Esophagus muscularis mucosa (tissue), 4 donors: ENCODE measurements around the gene ANXA2. TPM values are rescaled to one million over a fixed set of nuclear protein-coding genes. Genes with fewer than 3 reads are reported as not detected.
A peak's percentile ranks its signal among the peaks of the same experiment; 100 is the strongest.

Experiments used
- DNase-seq: peaks from one replicate; pipeline ENCODE4 v3.0.0-alpha.2; 2017; ENCODE audit errors: extremely low spot score
- H3K27ac ChIP-seq, 4 donors: fragments of 200-600 bp; sonication (generic); replicated peaks in 1 of 4; 1 replicate in 3 of 4; 2 replicates in 1 of 4; pipeline ENCODE4 v1.5.1; 2016 to 2019; ENCODE audit warnings: mild to moderate bottlenecking in 1 of 4
- H3K27me3 ChIP-seq, 4 donors: fragments of 200-600 bp; sonication (generic); one replicate each; pipeline versions ENCODE4 v1.5.1 to v1.6.0; 2016 to 2019
- H3K36me3 ChIP-seq, 4 donors: fragments of 200-600 bp; sonication (generic); one replicate each; pipeline ENCODE4 v1.5.1; 2016 to 2019
- H3K4me1 ChIP-seq, 4 donors: fragments of 200-600 bp; sonication (generic); one replicate each; pipeline ENCODE4 v1.5.1; 2016 to 2019
- H3K4me3 ChIP-seq, 4 donors: fragments of 200-600 bp; sonication (generic); 1 replicate in 2 of 4; 2 replicates in 2 of 4; pipeline ENCODE4 v1.5.1; 2016 to 2019; ENCODE audit warnings: mild to moderate bottlenecking in 4 of 4, moderate library complexity in 1 of 4
- H3K9me3 ChIP-seq, 4 donors: fragments of 200-600 bp; sonication (generic); 1 replicate in 3 of 4; 2 replicates in 1 of 4; pipeline ENCODE4 v1.5.1; 2016 to 2019
- EP300 ChIP-seq: sonication (generic); formaldehyde crosslinking; IDR thresholded peaks from one replicate; pipeline ENCODE4 v1.6.1; 2017; ENCODE audit warnings: antibody characterized with exemption
- POLR2A ChIP-seq: fragments of 450-650 bp; IDR thresholded peaks from one replicate; pipeline ENCODE4 v1.6.1; 2017; ENCODE audit warnings: antibody characterized with exemption, moderate library complexity, mild to moderate bottlenecking, low read depth
- POLR2AphosphoS5 ChIP-seq, 2 donors: sonication (generic); formaldehyde crosslinking; IDR thresholded peaks; one replicate each; pipeline ENCODE4 v1.6.1; 2017; ENCODE audit warnings: antibody characterized with exemption in 2 of 2
- WGBS: methylation state at CpG from one replicate; pipeline ENCODE4 v1.1.5; 2018; 5-methylcytosine and 5-hydroxymethylcytosine counted together
- intact Hi-C: fragments of 100-400 bp; cut with DNase I; formaldehyde crosslinking; loops from one replicate; pipeline ENCODE4 v1.15.1; 2023
- total RNA-seq, 4 donors: library from RNA; depleted of rRNA; stranded (reverse); fragments of >200 nt; gene quantifications; one replicate each; pipeline versions ENCODE4 v1.1.0 to v1.2.1, GENCODE V29; 2016
- TF ChIP-seq, protein P1 (sequence below), 3 experiments: fragments of 200-600 bp in 2 of 3; fragments of 450-650 bp in 1 of 3; sonication (generic) in 2 of 3; IDR thresholded peaks; one replicate each; pipeline ENCODE4 v1.5.1; 2017 to 2019; ENCODE audit warnings: antibody characterized with exemption in 3 of 3, mild to moderate bottlenecking in 2 of 3, moderate library complexity in 1 of 3

Gene ANXA2
- total RNA-seq, 4 donors from 2014 or later = 333 to 606 (median 406) TPM

DNA sequence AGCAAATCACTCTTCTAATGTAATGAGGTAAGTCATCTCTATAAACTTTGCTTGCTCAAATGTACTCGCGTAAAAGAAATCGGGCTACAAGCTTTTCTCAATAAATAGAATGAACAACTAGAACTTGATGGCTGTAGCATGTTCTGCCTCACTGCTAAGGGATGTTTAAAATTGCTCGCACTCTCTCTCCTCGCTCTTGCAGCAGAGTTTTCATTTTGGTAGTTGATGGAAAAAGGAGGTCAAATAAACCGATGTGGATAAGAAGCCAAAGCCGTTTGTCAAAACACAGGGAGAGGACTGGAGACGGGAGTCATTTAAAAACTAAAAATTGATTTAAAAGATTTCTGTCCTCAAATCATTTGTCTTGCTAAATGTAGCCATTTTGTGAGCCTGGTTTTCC is 53.3 kb downstream of the ANXA2 start:
- Histone ChIP-seq H3K27me3 (no peaks in the 10 kb centered on the region), H3K4me3 (no peak overlapping the region), H3K36me3 (peaks cover 34 to 52% (median 39%) of the 10 kb centered on the region in 4 donors), H3K27ac (no peak overlapping the region), H3K9me3 (no peaks in the 10 kb centered on the region), H3K4me1 (peaks cover 0 to 6% (median 0%) of the 10 kb centered on the region in 4 donors)
- TF ChIP-seq EP300 = no peak
- TF ChIP-seq POLR2A = no peak
- no peak for TF ChIP-seq POLR2AphosphoS5 (IDR thresholded peaks at IDR 0.05)
- TF ChIP-seq, protein P1, sequence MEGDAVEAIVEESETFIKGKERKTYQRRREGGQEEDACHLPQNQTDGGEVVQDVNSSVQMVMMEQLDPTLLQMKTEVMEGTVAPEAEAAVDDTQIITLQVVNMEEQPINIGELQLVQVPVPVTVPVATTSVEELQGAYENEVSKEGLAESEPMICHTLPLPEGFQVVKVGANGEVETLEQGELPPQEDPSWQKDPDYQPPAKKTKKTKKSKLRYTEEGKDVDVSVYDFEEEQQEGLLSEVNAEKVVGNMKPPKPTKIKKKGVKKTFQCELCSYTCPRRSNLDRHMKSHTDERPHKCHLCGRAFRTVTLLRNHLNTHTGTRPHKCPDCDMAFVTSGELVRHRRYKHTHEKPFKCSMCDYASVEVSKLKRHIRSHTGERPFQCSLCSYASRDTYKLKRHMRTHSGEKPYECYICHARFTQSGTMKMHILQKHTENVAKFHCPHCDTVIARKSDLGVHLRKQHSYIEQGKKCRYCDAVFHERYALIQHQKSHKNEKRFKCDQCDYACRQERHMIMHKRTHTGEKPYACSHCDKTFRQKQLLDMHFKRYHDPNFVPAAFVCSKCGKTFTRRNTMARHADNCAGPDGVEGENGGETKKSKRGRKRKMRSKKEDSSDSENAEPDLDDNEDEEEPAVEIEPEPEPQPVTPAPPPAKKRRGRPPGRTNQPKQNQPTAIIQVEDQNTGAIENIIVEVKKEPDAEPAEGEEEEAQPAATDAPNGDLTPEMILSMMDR (IDR thresholded peaks at IDR 0.05) = no peak
- intact Hi-C loops = no loop called here
- DNase-seq = no peak
- 61% methylated on average over 8 of the region's 8 CpGs for WGBS

DNA sequence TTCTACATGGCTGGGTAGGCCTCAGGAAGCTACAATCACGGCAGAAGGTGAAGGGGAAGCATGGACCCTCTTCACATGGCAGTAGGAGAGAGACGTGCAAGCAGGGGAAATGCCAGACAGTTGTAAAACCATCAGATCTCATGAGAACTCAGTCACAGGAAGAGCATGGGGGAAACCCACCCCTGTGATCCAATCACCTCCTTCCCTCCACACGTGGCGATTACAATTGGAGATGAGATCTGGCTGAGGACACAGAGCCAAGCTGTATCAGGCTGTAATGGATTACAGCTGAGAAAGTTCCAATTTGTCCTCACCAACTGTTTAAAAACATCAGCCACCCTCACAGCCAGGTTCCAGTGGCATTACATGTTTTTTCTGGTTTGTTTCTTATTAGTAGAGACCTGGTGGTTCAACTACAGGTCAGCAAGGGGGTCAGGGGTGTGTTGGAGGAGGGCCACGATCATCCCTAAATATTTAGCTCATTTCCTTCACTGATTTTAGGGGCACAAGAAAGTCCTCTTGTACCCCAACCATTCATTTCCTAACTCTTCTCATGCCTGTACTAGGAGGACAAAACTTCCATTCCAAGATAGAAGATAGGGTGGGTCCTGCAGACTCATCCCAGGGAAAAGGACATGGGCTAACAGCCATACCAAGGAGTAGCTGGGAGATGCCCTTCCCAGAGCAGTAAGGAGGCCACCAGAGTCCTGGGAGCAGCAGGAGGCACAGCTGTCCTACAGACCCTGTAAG is 54.4 kb downstream of the ANXA2 start:
- DNase-seq = no peak
- Histone ChIP-seq H3K27me3 (no peaks in the 10 kb centered on the region), H3K4me1 (peaks cover 0 to 6% (median 0%) of the 10 kb centered on the region in 4 donors), H3K9me3 (no peaks in the 10 kb centered on the region), H3K4me3 (no peak overlapping the region), H3K36me3 (peaks cover 28 to 41% (median 32%) of the 10 kb centered on the region in 4 donors), H3K27ac (no peak overlapping the region)
- no peak for TF ChIP-seq EP300
- TF ChIP-seq, protein P1 (IDR thresholded peaks at IDR 0.05) = no peak
- no peak for TF ChIP-seq POLR2A
- no peak for TF ChIP-seq POLR2AphosphoS5 (IDR thresholded peaks at IDR 0.05)
- WGBS = 68% methylated on average over 5 of the region's 5 CpGs
- intact Hi-C loops = no loop called here

DNA sequence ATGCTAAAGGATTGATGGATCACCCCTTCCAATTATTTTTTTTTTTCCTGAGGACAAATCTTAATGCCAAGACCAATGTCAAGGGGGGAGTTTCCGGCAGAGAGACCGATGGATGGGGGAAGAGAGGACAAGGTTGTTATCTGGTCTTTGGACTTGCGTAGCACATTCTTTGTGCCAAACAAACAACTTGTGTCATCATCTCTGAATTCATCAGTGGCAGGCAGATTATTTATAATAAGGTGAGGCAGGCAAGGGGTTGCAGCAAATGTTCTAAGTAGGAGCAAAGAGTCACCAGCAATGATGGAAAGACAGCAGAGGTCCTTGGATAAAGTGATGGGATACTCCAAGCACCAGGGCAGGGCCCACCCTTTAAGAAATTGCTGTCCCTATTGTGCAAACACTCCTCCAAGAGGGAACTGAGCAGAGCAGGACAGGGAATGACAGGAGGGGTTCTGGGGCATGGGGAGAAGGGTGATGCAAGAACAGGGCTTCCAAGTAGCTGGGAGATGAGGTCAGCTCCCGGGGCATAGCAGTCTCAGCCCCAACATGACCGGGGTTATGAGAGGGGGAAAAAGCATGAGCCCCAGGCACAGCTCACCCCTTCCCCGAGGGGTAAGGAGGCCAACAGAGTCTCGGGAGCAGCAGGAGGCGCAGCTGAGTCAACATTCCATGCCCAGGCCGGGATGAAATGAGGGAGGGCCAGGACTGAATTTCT is 57.4 kb downstream of the ANXA2 start:
- H3K4me1 ChIP-seq = peaks cover 0 to 6% (median 0%) of the 10 kb centered on the region in 4 donors
- H3K27me3 ChIP-seq = no peaks in the 10 kb centered on the region
- no peaks in the 10 kb centered on the region for H3K9me3 ChIP-seq
- WGBS = 83% methylated on average over 9 of the region's 9 CpGs
- TF ChIP-seq, protein P1 (IDR thresholded peaks at IDR 0.05) = no peak
- no peak for TF ChIP-seq POLR2A
- no peak for TF ChIP-seq POLR2AphosphoS5 (IDR thresholded peaks at IDR 0.05)
- TF ChIP-seq EP300 = no peak
- DNase-seq = peak; percentile 74
- H3K27ac ChIP-seq = no peak overlapping the region
- H3K36me3 ChIP-seq = peaks cover 0 to 11% (median 2%) of the 10 kb centered on the region in 4 donors
- intact Hi-C loops = no loop called here
- H3K4me3 ChIP-seq = no peak overlapping the region

DNA sequence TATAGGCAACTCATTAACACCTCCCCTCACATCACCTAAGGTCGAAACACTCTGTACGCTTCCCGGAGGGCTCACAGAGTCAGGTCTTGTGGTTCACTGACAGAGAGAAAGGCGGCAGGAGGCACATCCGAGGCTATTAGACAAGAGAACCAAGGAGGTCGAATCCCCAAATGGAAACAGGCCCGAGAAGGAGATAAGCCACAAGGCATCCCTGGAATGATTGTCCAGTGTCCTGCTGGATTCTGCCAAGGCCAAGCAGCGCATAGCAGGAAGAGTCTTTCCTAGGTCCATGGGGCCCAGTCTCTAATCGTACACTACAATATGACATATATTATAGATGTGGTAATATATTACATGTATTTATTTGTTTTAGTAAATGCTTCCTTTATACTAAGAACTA is 58.5 kb downstream of the ANXA2 start:
- 84% methylated on average over 9 of the region's 9 CpGs for WGBS
- Histone ChIP-seq H3K36me3 (peaks cover 0 to 2% (median 0%) of the 10 kb centered on the region in 4 donors), H3K4me3 (no peak overlapping the region), H3K9me3 (no peaks in the 10 kb centered on the region), H3K4me1 (peaks cover 0 to 6% (median 0%) of the 10 kb centered on the region in 4 donors), H3K27ac (no peak overlapping the region), H3K27me3 (no peaks in the 10 kb centered on the region)
- no peak for DNase-seq
- intact Hi-C loops = no loop called here
- TF ChIP-seq EP300 (no peak), POLR2A (no peak), POLR2AphosphoS5 (IDR thresholded peaks at IDR 0.05) (no peak)
- TF ChIP-seq, protein P1 (IDR thresholded peaks at IDR 0.05) = no peak
